SU-DHL-6 (cell line): ENCODE measurements around the gene LRCH3.

Source experiments
- CTCF ChIP-seq: fragments of 200-600 bp; sonication (generic); IDR thresholded peaks from one replicate; pipeline ENCODE4 v1.5.1; 2017; ENCODE audit warnings: antibody characterized with exemption, mild to moderate bottlenecking, low read length, moderate library complexity; ENCODE audit not compliant: insufficient read depth, poor library complexity, severe bottlenecking
- EZH2phosphoT487 ChIP-seq: fragments of 200-600 bp; sonication (generic), shearing (Covaris generic); conservative IDR thresholded peaks from 2 replicates; pipeline ENCODE4 v1.6.1; 2018; ENCODE audit warnings: mild to moderate bottlenecking, antibody characterized with exemption, low read length, moderate library complexity, mixed read lengths

GRCh38 chr3:197883541-197883940, 92.5 kb downstream of the LRCH3 start:
- TF ChIP-seq CTCF, result no peak
- TF ChIP-seq EZH2phosphoT487, result no peak
